K562 treated with DMSO at 1 percent for 48 hours (cell line): ENCODE results near the gene TCF21. TPM values are rescaled to one million over a fixed set of nuclear protein-coding genes. Genes with fewer than 3 reads are reported as not detected.

ENCODE experiments used
- total RNA-seq: library from RNA; unstranded; fragments of 300-600 nt; gene quantifications from 2 replicates; pipeline ENCODE4 v1.2.3, GENCODE V29; 2022; ENCODE audit warnings: low replicate concordance; ENCODE audit errors: extremely low read depth

Gene TCF21
- total RNA-seq: not detected in 2 replicates

DNA sequence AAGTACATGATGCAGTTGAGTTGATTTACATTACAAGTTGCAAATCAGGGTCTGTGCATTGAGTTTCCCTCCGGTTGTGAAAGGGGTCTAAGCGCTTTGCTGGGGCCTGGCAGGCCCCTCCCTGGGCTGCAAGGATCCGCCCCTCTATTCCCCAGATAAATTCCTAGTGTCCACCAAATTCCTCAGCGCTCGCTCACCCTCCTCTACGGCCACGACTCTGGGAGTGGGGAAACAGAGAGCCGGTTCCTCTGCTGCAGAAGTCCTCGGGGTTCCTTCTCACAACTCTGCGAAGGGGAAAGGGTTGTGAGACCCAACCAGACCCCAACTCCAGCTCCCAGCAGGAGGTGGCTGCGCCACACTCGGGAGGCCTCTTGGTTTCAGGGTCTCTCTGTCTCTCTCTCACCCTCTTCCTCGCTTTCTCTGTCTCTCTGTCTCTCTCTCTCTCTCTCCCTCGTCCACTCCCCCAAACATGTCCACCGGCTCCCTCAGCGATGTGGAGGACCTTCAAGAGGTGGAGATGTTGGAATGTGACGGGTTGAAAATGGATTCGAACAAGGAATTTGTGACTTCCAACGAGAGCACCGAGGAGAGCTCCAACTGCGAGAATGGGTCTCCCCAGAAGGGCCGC, at the start of gene TCF21:
TCF21 (plus strand) TSS at position 185 of the 628 bp plus-strand sequence; CDS start at position 470, 285 bp downstream.

Other genes with a start within 250 kb of the TCF21 start
- gene TBPL1, start 64.1 kb downstream of the TCF21 start, total RNA-seq: not detected in 2 replicates
- gene SLC2A12, start 163.5 kb downstream of the TCF21 start, total RNA-seq: not detected in 2 replicates